ENCODE measurements around the gene ANXA6. TPM values are rescaled to one million over a fixed set of nuclear protein-coding genes. Genes with fewer than 3 reads are reported as not detected.

The ANXA6 gene
- total RNA-seq, 1 donor: 194 TPM

DNA sequence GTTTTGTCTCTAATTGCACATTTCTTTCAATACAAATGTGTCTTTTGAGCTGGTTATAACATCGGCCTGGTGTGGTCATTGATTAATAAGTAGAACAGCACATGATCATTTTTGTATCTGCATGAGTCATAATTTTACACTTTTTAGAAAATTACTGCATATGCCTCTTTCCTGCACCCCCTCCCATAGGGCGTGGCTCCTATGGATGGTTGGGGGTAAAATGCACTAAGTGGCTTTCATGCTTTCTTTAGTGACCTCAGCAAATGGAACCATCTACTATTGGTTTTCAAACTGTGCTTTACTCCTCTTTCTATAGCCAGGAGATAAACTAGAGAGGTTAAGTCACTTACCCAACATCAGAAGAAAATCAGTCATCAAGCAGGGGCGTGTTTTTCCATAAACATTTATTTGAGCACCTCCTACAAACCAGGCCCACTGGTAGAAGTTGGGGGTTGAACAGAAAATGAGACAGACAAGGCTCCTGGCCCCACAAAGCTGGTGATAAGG lies 3.8 kb downstream of the ANXA6 start:
- TF ChIP-seq, protein P1, sequence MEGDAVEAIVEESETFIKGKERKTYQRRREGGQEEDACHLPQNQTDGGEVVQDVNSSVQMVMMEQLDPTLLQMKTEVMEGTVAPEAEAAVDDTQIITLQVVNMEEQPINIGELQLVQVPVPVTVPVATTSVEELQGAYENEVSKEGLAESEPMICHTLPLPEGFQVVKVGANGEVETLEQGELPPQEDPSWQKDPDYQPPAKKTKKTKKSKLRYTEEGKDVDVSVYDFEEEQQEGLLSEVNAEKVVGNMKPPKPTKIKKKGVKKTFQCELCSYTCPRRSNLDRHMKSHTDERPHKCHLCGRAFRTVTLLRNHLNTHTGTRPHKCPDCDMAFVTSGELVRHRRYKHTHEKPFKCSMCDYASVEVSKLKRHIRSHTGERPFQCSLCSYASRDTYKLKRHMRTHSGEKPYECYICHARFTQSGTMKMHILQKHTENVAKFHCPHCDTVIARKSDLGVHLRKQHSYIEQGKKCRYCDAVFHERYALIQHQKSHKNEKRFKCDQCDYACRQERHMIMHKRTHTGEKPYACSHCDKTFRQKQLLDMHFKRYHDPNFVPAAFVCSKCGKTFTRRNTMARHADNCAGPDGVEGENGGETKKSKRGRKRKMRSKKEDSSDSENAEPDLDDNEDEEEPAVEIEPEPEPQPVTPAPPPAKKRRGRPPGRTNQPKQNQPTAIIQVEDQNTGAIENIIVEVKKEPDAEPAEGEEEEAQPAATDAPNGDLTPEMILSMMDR (IDR thresholded peaks at IDR 0.05; ENCODE audit: insufficient read depth, low read length): no peak
- DNase-seq (ENCODE audit: low read depth): no peak
- H3K4me3 ChIP-seq (ENCODE audit: low read depth, low read length): no peak overlapping the region

DNA sequence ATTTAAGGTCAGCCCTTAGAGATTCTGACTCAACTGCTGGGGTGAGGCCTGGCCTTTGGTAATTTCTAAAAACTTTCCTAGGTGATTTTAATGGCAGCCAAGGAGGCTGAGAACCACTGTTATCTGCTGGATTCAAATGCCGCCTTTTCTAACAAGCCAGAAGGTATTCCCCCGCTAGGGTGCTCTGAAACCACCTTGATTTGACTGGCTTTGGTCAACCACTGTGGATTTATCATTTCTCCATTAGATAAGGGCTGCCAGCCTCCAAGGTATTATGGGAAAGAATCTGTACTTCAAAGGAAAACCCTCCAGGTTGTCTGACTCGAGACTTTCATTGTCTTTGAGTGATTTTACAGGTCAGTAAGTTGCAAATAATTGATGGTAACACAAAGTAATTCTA lies 4.3 kb downstream of the ANXA6 start:
- H3K4me3 ChIP-seq (ENCODE audit: low read depth, low read length): no peak overlapping the region
- TF ChIP-seq, protein P1 (IDR thresholded peaks at IDR 0.05; ENCODE audit: insufficient read depth, low read length): no peak
- no peak for DNase-seq (ENCODE audit: low read depth)

DNA sequence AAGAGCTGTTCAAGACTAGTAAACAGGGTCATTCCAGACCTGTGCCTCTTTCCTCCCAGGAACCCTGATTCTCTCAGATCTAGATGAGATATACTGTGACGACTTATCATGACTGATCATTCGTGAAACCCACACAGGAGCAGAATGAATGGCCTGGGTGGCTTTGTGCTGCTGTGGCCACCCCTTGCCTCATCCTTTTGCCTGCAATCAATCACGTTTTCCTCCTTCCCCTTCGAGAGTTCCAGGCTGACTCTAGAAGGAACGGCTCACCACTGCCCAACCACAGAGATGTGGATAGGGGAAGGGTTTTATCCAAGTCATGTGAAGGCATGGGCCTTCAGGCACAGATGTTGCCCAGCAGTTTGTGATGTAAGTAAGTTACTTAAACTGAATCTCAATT lies 5.8 kb downstream of the ANXA6 start:
- TF ChIP-seq, protein P1 (IDR thresholded peaks at IDR 0.05; ENCODE audit: insufficient read depth, low read length): no peak
- no peak overlapping the region for H3K4me3 ChIP-seq (ENCODE audit: low read depth, low read length)
- DNase-seq (ENCODE audit: low read depth): peak; percentile 50

DNA sequence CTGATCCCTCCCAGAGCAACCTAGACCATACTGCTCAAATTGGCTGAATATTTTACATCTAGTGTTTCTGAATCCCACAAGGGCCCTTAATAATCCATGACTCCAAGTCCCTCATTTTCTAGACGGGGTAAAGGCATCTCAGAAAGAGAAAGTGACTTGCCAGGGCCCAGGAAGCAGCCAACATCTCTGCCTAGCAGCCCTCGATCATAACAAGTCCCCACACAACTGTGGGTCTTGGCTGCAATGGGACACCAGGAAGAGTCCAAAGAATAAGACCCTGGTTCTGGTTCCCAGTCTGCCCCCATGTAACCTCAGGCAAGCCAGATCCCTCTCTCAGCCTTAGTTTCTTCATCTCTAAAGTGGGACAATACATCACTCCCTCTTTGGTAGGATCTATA lies 6.3 kb downstream of the ANXA6 start:
- H3K4me3 ChIP-seq (ENCODE audit: low read depth, low read length): no peak overlapping the region
- no peak for DNase-seq (ENCODE audit: low read depth)
- TF ChIP-seq, protein P1 (IDR thresholded peaks at IDR 0.05; ENCODE audit: insufficient read depth, low read length): no peak

DNA sequence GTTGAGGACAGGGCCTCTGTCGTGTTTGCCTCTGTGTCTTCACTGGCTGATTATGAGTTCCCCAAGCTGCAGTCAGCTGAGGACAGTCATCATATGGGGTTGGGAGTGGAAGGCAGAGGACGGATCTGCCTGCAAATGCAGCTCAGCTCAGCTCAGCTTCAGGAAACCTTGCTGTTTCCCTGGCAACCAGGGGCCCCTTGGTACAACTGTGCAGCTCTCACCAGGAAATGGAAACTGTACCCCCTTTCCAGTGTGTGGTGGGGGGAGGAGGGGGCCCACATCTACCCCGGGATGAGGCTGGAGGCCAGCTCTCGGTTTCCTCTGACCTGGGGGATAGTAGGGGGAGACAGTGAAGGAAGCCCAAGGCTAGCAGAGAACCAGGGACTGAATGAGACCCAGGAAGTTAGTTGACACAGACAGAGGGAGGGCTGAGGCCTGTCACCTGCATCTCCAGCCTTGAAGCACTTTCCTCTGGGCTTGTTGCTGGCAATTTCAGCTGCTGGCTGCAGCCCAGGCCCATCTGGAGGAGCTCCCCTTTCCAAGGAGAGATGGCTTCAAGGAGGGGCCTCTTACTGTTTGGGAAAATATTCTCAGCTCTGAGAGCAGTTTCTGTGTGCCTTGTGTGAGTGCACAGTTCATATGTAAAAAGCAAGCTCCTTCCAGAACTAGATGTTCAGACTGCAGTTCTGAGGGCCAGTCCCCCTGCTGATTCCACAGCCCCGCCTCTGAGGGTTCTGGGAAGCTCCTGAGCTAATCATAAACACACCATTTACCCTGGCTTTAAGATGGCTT lies 6.9 kb downstream of the ANXA6 start:
- H3K4me3 ChIP-seq (ENCODE audit: low read depth, low read length): no peak overlapping the region
- TF ChIP-seq, protein P1 (IDR thresholded peaks at IDR 0.05; ENCODE audit: insufficient read depth, low read length): no peak
- peak; percentile 52 for DNase-seq (ENCODE audit: low read depth)

DNA sequence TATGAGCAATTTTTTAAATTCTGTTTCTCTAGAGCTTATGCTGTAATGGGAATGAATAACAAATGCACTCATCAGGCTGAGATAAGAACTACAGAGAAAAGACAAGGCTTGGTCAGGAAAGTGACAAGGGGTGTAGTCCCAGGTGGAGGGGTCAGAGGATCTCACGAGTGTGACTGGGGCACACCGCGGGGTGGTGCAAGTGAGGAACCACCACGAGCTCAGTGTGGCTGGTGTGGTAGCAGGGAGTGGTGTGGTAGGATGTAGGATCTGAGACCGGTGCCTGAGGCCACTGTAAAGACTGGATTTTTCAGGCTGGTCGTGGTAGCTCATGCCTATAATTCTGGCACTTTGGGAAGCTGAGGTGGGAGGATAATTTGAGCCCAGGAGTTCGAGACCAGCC lies 9.0 kb downstream of the ANXA6 start:
- TF ChIP-seq, protein P1 (IDR thresholded peaks at IDR 0.05; ENCODE audit: insufficient read depth, low read length): no peak
- no peak for DNase-seq (ENCODE audit: low read depth)
- no peak overlapping the region for H3K4me3 ChIP-seq (ENCODE audit: low read depth, low read length)
